GM23248 (cell line): ENCODE data around the gene INO80C. TPM values are rescaled to one million over a fixed set of nuclear protein-coding genes. Genes with fewer than 3 reads are reported as not detected.

Experiments
- DNase-seq: peaks from one replicate; pipeline ENCODE4 v3.0.0-alpha.2; 2015
- H2AFZ ChIP-seq: fragments of 200-600 bp; sonication (generic); 2 replicates; pipeline ENCODE4 v1.6.1; 2016; ENCODE audit warnings: antibody characterized with exemption
- H3F3A ChIP-seq: fragments of 200-600 bp; sonication (generic); 2 replicates; pipeline ENCODE4 v1.6.1; 2016; ENCODE audit warnings: mild to moderate bottlenecking, antibody characterized with exemption, mixed run types; ENCODE audit not compliant: insufficient read depth
- H3K27ac ChIP-seq: fragments of 200-600 bp; sonication (generic); 2 replicates; pipeline ENCODE4 v1.5.1; 2016; ENCODE audit warnings: mild to moderate bottlenecking
- H3K27me3 ChIP-seq: fragments of 200-600 bp; sonication (generic); replicated peaks from 2 replicates; pipeline ENCODE4 v1.6.1; 2016; ENCODE audit warnings: mild to moderate bottlenecking; ENCODE audit not compliant: insufficient read depth
- H3K36me3 ChIP-seq: fragments of 200-600 bp; sonication (generic); 2 replicates; pipeline ENCODE4 v1.6.1; 2016; ENCODE audit warnings: low read depth, mild to moderate bottlenecking
- H3K4me1 ChIP-seq: fragments of 200-600 bp; sonication (generic); 2 replicates; pipeline ENCODE4 v1.6.1; 2016; ENCODE audit warnings: mild to moderate bottlenecking; ENCODE audit not compliant: insufficient read depth
- H3K4me2 ChIP-seq: fragments of 200-600 bp; sonication (generic); one replicate; pipeline ENCODE4 v1.6.1; 2016; ENCODE audit warnings: mild to moderate bottlenecking; ENCODE audit not compliant: unreplicated experiment
- H3K4me3 ChIP-seq: fragments of 200-600 bp; sonication (generic); 2 replicates; pipeline ENCODE4 v1.5.1; 2016; ENCODE audit warnings: mild to moderate bottlenecking
- H3K79me2 ChIP-seq: fragments of 200-600 bp; sonication (generic); 2 replicates; pipeline ENCODE4 v1.6.1; 2016; ENCODE audit warnings: mild to moderate bottlenecking; ENCODE audit not compliant: insufficient read depth
- H3K9ac ChIP-seq: fragments of 200-600 bp; sonication (generic); 2 replicates; pipeline ENCODE4 v1.6.1; 2016; ENCODE audit warnings: mild to moderate bottlenecking
- H3K9me2 ChIP-seq: fragments of 200-600 bp; sonication (generic); 2 replicates; pipeline ENCODE4 v1.6.1; 2016; ENCODE audit warnings: mixed run types, mild to moderate bottlenecking, moderate library complexity; ENCODE audit not compliant: insufficient read depth
- H3K9me3 ChIP-seq: fragments of 200-600 bp; sonication (generic); one replicate; pipeline ENCODE4 v1.6.1; 2017; ENCODE audit warnings: low read depth
- H4K20me1 ChIP-seq: fragments of 200-600 bp; sonication (generic); 2 replicates; pipeline ENCODE4 v1.6.0; 2016; ENCODE audit not compliant: insufficient read depth
- EZH2 ChIP-seq: fragments of 200-600 bp; sonication (generic); IDR thresholded peaks from 2 replicates; pipeline ENCODE4 v1.6.1; 2018; ENCODE audit warnings: antibody characterized with exemption, mild to moderate bottlenecking; ENCODE audit not compliant: insufficient read depth, poor library complexity, severe bottlenecking
- EZH2phosphoT487 ChIP-seq: fragments of 200-600 bp; sonication (generic); IDR thresholded peaks from 2 replicates; pipeline ENCODE4 v1.6.1; 2018; ENCODE audit warnings: antibody characterized with exemption, moderate library complexity, mild to moderate bottlenecking, low read depth; ENCODE audit not compliant: insufficient read depth
- WGBS, 2 experiments: methylation state at CpG; one replicate each; pipeline ENCODE4 v1.1.6; 2015 to 2017; ENCODE audit warnings: low lambda C conversion rate in 2 of 2, low coverage in 1 of 2; ENCODE audit errors: missing lambda C conversion rate in 2 of 2; 5-methylcytosine and 5-hydroxymethylcytosine counted together
- in situ Hi-C: fragments of 300-500 bp; cut with MboI; formaldehyde crosslinking; loops from 2 replicates; pipeline ENCODE4 v1.15.0; 2020
- polyA plus RNA-seq: library from polyadenylated mRNA; unstranded; fragments of >200 nt; fragmentation: Nextera tagmentation; extraction: Ambion mirVana; gene quantifications from 2 replicates; pipeline ENCODE4 v1.2.1, GENCODE V29; 2016
- total RNA-seq: library from RNA; depleted of rRNA; stranded (reverse); fragments of >200 nt; shearing (Covaris generic); gene quantifications from 2 replicates; pipeline ENCODE4 v1.2.3, GENCODE V29; 2014

Gene INO80C
- total and polyA plus RNA-seq, 2 experiments from 2014 or later: 0.97 to 9.4 TPM

DNA sequence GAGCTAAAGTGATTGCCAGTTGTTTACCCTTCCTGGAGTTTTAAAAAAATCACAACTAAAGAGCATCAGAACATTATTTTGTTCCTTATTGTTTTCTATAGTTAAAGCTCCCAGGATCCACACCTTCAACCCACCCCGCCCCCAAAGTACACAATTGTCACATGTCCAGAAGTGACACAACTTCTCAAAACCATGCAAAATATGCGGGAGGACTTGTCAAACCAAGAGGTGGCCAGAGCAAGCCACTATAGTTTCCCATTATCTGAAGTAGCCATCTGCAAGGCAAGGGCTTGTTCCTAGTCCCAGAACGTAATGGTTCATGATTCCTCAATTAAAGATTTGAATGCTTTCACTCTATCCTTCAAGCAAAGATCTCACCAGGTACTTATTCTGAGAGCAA is 9.9 kb upstream of the INO80C start:
- H3K36me3 ChIP-seq: no peaks in the 10 kb centered on the region
- in situ Hi-C loops: no loop called here
- WGBS, 2 experiments: 77 to 86% methylated on average over 3 of the region's 3 CpGs

DNA sequence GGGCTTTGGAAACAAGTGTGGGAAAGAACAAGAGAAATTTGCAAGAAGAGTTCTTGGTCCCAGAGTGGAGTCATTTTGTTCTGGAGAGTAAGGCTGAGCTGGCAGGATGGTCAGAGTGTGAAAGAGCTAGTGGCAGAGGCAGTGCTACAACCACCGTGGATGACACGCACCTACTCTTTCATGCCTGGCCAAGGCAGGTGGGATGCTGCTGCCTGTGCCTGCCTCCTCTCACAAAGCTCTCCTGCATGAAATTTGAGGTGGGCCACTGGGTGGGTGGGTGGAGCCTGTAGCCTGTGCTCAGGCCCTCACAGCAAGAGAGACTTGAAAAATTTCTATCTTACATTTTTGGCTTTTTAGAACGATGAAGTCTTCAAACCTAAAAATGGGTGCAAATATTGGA is 9.4 kb upstream of the INO80C start:
- Histone ChIP-seq H3K4me3 (no peak overlapping the region), H3K4me2 (no peak overlapping the region), H3K9ac (no peak overlapping the region), H3K79me2 (no peaks in the 10 kb centered on the region), H2AFZ (no peak overlapping the region), H3K27ac (no peak overlapping the region), H3F3A (no peaks in the 10 kb centered on the region), H3K9me2 (no peaks in the 10 kb centered on the region), H4K20me1 (no peaks in the 10 kb centered on the region), H3K9me3 (no peaks in the 10 kb centered on the region), H3K36me3 (no peaks in the 10 kb centered on the region), H3K27me3 (no peaks in the 10 kb centered on the region), H3K4me1 (no peaks in the 10 kb centered on the region)
- in situ Hi-C loops: no loop called here
- TF ChIP-seq EZH2phosphoT487 (no peak), EZH2 (no peak)
- no peak for DNase-seq
- WGBS, 2 experiments: 32 to 38% methylated on average over 3 of the region's 3 CpGs

More for the DNA sequence above, 9.9 kb upstream of the INO80C start:
- TF ChIP-seq EZH2: no peak
- no peak for TF ChIP-seq EZH2phosphoT487
- Histone ChIP-seq H3K4me1 (no peaks in the 10 kb centered on the region), H3K9me2 (no peaks in the 10 kb centered on the region), H2AFZ (no peak overlapping the region), H3K27ac (no peak overlapping the region), H3K79me2 (no peaks in the 10 kb centered on the region), H3K9me3 (no peaks in the 10 kb centered on the region), H3K9ac (no peak overlapping the region), H3K4me3 (no peak overlapping the region), H3K27me3 (no peaks in the 10 kb centered on the region), H3F3A (no peaks in the 10 kb centered on the region), H3K4me2 (no peak overlapping the region), H4K20me1 (no peaks in the 10 kb centered on the region)
- no peak for DNase-seq

DNA sequence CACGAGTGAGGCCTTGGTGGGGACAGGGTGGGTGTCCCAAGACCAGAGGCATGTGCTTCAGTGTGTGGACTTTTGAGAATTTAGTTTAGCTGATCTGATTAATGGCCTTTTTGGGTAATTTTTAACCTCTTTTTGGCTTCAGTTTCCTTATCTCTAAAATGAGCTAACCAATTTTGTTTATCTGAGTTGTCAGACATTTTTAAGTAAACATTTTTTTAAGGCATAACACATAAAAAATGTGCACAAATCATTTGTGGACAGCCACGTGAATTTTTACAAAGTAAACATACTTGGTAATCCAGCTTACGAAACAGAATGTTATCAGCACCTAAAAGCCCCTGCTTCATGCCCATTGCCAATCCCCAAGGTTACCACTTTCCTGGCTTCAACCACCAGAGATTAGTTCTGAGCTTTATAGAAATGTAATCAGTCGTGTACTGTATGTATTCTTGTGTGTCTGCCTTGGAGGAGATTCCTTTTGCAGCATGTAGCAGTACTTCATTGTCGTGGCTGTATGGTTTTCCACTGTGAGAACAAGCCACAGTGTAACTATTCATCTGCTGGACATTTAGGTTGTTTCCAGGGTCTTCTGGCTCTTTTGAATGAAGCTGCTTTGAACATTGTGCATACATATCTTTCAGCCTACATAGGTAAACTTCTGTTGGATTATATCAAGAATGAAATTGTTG is 8.4 kb upstream of the INO80C start:
- Histone ChIP-seq H3K9me3 (no peaks in the 10 kb centered on the region), H3K4me3 (no peak overlapping the region), H3F3A (no peaks in the 10 kb centered on the region), H3K9me2 (no peaks in the 10 kb centered on the region), H3K4me2 (no peak overlapping the region), H3K79me2 (no peaks in the 10 kb centered on the region), H3K9ac (no peak overlapping the region), H3K27me3 (no peaks in the 10 kb centered on the region), H3K27ac (no peak overlapping the region), H3K36me3 (no peaks in the 10 kb centered on the region), H2AFZ (no peak overlapping the region), H4K20me1 (no peaks in the 10 kb centered on the region), H3K4me1 (no peaks in the 10 kb centered on the region)
- TF ChIP-seq EZH2: no peak
- in situ Hi-C loops: no loop called here
- 44 to 49% methylated on average over 5 of the region's 5 CpGs for WGBS, 2 experiments
- no peak for DNase-seq

DNA sequence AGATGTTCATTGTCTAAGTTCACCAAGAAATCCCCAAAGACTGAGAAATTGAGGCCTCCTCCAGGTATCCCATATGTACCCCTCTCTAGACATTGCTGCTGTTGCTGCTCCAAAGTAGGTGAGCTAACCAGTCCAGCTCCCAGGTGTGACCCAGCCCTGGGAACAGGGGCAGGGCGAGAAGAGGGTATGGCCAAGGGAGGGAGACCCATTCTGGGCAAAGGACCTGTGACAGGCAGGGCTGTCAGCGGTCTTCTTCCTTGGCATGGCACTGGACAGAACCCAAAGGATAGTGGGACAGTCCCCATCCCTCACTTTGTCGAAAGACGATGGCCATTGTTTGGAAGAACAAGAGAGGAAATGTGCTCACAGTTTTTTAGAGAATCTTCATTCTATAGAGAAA is 7.2 kb upstream of the INO80C start:
- WGBS, 2 experiments: 63 to 71% methylated on average over 4 of the region's 4 CpGs
- H3K79me2 ChIP-seq: no peaks in the 10 kb centered on the region
- no peaks in the 10 kb centered on the region for H3K4me1 ChIP-seq
- H3K4me3 ChIP-seq: no peak overlapping the region
- no peak overlapping the region for H3K27ac ChIP-seq
- no peaks in the 10 kb centered on the region for H4K20me1 ChIP-seq
- no peaks in the 10 kb centered on the region for H3F3A ChIP-seq
- H3K4me2 ChIP-seq: no peak overlapping the region
- DNase-seq: no peak
- no peak for TF ChIP-seq EZH2
- in situ Hi-C loops: no loop called here
- no peaks in the 10 kb centered on the region for H3K36me3 ChIP-seq
- no peaks in the 10 kb centered on the region for H3K9me3 ChIP-seq
- no peak overlapping the region for H3K9ac ChIP-seq
- no peaks in the 10 kb centered on the region for H3K27me3 ChIP-seq
- H2AFZ ChIP-seq: no peak overlapping the region
- no peaks in the 10 kb centered on the region for H3K9me2 ChIP-seq

DNA sequence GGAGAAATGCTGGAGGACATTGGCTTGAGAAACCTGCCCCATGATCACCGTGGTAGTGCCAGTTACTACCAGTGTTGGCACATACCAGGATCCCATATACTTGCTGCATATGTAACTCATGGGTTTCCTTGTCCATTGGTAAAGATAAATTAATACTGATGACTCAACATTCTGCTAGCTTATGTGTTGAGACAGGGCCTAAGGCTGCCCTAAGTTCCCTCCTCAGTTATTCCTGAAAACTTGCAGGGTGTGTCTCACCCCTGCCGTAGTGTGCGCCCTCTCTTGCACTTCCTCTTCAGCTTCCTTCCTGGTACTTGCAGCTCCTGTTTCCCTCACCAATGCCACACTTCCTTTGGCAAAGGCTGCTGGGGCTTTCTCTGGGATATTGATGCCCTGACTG is 4.3 kb upstream of the INO80C start:
- no peak overlapping the region for H3K4me3 ChIP-seq

More for the DNA sequence above, 4.3 kb upstream of the INO80C start:
- Histone ChIP-seq H3K9me3 (no peaks in the 10 kb centered on the region), H3K27ac (no peak overlapping the region), H3F3A (0 out of 2 replicates have a peak, but pooled peaks cover 2% of the 10 kb centered on the region), H4K20me1 (no peaks in the 10 kb centered on the region), H3K9me2 (no peaks in the 10 kb centered on the region), H2AFZ (no peak overlapping the region), H3K36me3 (no peaks in the 10 kb centered on the region), H3K79me2 (no peaks in the 10 kb centered on the region), H3K9ac (no peak overlapping the region), H3K27me3 (no peaks in the 10 kb centered on the region), H3K4me1 (no peaks in the 10 kb centered on the region), H3K4me2 (no peak overlapping the region)
- 83 to 84% methylated on average over 3 of the region's 3 CpGs for WGBS, 2 experiments
- TF ChIP-seq EZH2 (no peak), EZH2phosphoT487 (no peak)
- in situ Hi-C loops: no loop called here
- no peak for DNase-seq
